ENCODE data around the gene GLTP.

Gene GLTP

DNA sequence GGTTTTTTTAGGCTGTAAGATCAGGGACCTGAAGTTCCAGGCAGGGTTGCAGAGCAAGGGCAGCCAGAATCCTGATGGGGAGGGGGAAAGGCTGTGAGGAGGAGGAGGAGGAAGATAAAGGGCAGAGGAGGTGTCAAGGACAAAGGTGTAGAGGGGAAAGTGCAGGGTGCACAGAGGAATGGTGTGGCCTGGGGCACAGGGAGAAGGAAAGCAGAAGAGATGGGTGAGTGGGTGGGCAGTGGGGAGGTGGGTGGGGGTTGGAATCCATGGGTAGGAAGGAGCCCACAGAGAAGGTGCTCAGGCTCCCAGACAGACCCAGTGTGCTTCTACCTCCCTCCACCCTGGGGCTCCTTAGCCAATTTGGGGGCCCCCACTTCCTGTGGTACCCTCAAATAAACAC is 58.4 kb downstream of the GLTP start:
- no peak for DNase-seq (ENCODE audit: low read depth in 2 of 2)

DNA sequence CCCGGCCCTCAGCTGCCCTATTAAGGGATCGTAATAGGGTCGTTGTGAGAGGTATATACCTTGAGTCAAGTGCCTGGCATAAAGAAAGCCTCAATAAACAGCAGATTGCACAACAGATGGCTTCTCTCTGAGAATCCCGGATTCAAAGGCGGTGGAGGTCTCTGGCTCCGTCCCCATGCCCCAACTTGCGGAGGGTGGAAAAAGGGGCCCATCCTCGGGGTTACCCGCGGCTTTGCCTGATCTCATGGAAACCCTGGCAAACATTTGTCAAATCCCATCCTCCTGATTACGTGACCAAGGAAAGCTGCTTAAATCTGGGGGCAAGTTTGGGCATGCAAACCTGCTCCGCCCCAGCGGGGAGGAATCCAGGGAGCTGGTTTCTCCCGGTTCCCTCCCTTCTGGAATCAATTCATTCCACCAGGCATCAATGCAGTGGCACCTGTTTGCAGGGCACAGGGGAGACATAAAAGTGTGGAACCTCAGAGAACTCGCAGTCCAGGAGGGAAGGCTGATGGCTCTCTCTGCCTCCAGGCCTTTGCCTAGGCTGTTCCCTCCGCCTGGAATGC is 59.4 kb downstream of the GLTP start:
- no peak for DNase-seq (ENCODE audit: low read depth in 2 of 2)

DNA sequence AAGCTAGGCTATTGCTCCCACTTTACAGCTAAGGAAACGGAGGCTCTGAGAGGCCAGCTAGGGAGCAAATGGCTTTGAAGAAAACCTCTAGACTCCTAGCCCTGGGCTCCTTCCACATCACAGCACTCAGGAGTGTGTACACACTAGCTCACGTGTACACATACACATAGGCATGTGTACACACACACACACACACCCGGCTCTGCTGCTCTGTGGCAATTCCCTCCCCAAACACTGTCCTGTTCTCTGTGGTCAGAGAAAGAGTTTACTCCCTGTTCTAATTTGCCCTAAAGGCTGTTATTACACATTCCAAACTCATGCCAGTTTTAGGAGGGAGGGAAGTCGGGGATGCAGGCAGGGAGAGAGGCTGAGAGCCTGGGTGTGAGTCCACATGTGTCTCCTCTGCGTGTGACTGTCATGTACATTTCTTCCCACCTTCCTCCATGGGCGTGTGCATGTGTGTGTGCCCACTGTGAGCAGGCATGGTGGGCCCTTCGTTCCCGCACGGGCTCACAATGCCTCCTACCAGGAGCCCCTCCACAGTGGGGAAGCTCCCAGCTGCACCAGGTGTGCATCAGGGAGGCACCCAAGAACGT is 61.3 kb downstream of the GLTP start:
- DNase-seq (ENCODE audit: low read depth in 2 of 2), result no peak

DNA sequence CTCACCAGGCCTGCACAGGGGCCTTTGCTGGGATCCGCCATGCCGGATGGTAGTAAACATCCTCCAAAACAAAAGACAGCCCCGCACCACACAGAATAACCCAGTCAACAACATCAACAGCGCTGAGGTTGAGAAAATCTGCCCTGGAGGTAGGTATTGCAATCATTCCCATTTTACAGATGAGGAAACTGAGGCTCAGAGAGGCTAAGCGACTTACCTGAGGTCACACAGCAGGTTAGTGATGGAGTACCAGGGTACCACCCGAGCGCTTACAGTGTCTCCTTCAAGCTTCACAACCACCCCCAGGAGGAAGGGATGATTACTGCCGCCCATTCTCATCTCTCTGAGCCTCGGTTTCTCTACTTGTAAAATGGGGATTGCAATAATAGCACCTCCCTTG is 62.1 kb downstream of the GLTP start:
- no peak for DNase-seq (ENCODE audit: low read depth in 2 of 2)

DNA sequence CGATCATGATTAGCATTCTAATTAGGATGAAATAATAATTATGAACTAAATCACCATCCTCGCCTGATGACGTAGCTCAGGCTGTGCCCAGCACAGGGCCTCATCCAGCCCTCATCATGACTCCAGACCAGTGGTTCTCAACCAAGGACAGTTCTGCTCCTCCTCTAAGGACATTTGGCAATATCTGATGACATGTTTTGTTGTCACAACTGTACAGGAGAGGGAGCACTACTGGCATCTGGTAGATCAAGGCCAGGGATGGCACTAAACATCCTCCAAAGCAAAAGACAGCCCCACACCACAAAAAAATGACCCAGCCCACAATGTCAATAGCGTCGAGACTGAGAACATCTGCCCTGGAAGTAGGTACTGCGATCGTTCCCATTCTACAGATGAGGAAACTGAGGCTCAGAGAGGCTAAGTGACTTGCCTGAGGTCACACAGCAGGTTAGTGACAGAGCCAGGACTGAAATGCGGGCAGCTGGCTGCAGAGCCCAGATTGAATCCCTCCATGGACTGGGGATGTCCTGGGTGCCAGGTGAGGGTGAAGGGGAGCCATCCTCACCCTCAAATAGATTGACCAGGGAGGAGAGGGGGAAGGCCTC is 62.6 kb downstream of the GLTP start:
- DNase-seq (ENCODE audit: low read depth in 2 of 2), result no peak

DNA sequence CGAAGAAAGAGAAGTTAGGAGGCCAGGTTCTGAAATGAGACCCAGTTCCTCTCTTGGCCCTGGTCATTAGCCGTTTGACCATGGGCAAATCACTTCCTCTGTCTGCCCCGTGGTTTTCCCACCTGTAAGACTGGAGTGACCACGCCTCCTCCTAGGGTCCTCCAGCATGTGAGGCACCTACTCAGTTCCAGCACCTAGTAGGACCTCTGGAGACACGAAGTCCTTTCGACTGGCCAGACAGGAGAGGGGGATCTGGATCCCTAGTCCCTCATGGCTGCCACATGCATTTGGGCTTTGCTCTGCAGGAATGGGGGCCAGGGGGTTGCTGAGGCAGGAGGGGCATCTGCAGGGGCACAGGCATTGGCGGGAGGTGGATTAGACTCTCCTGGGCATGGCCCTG is 63.5 kb downstream of the GLTP start:
- no peak for DNase-seq (ENCODE audit: low read depth in 2 of 2)

DNA sequence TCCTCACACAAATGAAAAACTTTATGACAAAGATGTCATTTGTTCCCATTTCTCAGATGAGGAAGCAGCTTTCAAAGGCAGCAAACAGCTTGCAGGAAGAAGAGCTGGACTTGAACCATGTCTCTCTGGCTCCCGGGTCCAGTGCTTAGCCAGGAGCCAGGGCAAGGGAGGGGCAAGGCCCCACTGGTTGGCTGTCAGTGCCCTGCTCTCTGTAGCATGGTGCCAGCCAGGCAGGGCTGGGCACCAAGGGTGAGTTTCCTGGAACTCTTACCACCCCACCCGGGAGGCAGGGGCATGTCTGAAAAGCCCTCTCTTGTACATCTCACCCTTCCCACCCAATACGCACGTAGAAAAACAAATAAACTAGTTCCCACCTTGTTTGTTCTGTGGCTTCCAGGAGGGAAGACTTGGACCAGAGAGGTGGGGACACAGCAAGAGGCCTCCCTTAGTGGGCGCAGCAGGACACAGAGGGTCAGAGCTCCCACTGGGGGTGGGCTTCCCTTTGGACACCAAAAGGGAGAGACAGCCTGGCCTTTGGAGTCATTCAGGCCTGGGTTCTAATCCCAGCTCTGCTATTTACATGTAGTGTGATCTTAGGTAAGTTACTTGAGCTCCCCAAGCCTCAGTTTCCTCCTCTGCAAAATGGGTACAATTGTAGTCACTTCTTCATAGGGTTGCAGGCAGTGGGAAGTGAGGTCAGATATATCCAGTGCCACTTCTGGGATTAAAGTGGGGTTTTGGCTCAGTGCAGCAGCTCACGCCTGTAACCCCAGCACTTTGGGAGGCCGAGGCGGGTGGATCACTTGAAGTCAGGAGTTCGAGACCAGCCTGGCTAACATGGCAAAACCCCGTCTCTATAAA is 64.4 kb downstream of the GLTP start:
- no peak for DNase-seq (ENCODE audit: low read depth in 2 of 2)

DNA sequence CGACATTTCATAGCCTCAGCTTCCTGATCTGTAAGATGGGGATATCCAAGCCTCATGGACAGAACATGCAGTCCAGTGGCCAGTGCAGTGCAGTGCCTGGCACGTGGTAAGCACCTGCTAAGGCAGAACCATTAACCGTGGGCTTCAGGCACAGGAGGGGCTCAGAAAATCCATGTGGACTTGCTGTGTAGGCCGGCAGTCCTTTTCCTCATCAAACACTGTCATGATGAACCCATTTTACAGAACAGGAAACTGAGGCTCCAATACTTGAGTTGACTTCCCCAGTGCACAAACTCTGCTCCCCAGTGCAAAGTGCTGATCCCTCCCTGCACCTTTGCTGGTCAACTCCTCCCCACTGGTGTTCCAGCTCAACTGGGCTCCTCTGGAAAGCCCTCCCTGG is 65.1 kb downstream of the GLTP start:
- no peak for DNase-seq (ENCODE audit: low read depth in 2 of 2)

DNA sequence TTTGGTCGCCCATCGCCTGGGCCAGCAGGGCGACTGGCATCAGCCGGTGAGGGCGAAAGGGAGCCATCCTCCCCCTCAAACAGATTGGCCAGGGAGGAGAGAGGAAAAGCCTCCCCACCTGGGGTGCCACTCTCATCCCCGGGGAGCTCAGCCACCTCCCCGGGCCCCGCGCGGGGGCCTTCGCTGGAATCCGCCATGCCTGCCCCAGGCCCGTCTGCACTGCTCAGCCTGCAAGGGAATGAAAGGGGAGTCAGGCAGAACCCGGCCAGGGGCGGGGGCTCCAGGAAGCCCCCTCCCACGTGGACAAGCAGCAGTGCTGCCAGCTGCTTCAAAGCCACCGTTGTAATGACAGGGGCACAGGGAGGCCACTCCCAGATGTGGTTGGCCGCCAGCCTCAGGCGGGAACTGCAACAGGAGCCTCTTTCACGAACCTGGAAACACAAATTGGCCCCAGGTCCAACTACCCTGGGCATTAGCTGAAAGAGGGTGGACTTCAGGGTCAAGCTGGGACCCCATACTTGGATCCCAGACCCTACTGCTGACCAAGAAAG is 65.7 kb downstream of the GLTP start:
- no peak for DNase-seq (ENCODE audit: low read depth in 2 of 2)

DNA sequence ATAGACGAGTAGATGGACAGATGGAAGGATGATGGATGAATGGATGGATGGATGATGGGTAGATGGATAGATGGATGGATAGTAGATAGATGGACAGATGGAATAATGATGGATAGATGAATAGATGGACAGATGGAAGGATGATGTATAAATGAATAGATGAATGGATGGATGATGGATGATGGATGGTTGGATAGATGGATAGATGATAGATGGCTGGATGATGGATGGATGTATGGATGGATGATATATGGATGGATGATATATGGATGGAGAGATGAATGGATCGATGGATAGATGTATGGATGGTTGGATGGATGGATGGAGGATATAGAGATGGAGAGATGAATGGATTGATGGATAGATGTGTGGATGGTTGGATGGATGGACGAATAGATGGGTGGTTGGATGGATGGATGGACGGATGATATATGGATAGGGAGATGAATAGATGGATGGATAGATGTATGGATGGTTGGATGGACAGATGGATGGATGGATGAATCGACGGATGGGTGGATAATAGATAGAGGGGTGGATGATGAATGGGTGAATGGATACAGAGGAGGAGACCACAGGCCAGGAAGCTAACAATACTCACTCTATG is 66.4 kb downstream of the GLTP start:
- DNase-seq (ENCODE audit: low read depth in 2 of 2), result no peak

DNA sequence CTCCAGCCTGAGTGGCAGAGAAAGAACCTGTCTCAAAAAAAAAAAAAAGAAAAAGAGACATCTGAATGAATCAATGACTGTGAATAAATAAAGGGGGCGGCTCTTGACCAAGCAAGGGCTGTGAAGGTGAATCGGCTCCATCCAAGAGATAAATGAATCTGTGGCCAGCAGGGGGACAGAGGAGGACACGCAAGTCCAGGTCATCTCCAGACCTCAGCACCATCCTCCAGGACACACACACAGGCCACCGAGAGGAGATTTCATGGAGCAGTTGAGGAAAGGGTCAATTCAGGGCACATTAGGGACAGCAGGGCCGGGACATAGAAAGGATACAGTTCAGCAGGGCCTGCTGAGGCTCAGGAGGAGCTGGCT is 68.7 kb downstream of the GLTP start:
- DNase-seq (ENCODE audit: low read depth in 2 of 2), result no peak

DNA sequence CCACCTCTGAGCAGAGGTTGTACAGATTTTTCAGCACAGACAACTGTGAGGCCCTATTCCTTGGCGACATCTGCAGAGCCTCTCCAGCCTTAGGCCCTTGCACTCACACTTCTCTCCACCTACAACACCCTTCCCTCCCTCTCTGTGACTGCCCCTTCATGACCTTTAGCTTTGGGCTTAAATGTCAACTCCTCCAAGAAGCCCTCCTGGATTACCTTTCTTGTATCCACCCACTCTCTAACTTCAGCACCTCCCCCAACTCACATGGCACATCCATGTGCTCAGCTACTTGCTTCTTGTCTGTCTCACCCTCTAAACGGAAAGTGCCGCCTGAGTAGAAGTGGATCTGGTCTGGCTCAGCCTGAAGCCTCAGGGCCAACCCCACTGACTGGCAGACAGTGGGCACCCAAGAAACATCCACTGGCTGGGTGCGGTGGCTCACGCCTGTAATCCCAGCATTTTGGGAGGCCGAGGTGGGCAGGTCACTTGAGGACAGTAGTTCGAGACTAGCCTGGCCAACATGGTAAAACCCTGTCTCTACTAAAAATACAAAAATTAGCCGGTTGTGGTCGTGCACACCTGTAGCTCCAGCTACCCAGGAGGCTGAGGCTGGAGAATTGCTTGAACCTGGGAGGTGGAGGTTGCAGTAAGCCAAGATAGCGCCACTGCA is 69.3 kb downstream of the GLTP start:
- no peak for DNase-seq (ENCODE audit: low read depth in 2 of 2)

DNA sequence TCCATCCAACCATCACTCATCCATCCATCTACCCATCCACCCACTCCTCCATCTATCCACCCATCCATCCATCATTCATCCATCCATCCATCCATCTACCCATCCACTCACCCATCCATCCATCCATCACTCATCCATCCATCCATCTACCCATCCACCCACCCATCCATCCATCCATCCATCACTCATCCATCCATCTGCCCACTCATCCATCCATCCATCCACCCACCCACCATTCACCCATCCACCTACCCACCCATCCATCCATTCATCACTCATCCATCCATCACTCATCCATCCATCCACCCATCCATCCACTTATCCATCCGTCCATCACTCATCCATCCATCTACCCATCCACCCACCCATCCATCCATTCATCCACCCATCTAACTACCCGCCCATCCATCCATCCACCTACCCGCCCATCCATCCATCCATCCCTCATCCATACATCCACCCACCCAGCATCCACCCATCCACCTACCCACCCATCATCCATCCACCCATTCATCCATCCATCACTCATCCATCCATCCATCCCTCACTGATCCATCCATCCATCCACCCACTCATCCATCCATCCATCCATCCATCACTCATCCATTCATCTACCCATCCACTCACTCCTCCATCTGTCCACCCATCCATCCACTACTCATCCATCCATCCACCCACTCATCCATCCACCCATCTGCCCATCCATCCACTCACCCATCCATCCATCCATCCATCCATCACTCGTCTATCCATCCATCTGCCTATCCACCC is 71.3 kb downstream of the GLTP start:
- no peak for DNase-seq (ENCODE audit: low read depth in 2 of 2)

DNA sequence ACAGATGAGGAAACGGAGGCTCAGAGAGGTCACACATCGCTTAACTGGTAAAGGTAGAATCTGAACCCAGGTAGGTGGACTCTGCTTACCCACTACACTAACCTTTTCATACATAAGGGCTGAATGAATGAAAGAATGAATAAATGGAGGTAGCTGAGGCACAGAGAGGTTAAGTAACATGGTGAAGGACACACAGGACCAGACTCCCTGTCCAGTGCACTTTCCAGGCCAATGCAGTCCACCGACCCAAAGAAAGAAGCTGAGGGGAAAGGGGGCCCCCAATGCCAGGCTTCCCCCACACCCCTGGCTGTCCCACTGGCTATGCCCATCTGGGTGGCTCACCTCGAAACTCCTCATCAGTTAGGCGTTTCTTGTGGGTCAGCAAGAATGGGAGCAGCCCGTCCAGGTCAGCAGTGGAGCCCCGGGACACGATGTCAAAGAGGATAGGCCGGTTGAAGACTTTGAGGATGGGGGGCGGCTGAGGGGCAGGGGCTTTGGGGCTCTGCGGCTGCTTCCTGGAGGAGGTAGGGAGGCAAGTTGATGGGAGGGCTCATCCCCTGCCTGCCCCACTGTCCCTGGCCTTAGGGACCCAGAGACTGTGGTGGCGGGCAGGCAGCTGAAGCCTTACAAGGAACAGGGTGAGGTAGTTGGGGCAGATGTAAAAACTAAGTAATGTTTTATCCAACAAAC is 72.2 kb downstream of the GLTP start:
- no peak for DNase-seq (ENCODE audit: low read depth in 2 of 2)

DNA sequence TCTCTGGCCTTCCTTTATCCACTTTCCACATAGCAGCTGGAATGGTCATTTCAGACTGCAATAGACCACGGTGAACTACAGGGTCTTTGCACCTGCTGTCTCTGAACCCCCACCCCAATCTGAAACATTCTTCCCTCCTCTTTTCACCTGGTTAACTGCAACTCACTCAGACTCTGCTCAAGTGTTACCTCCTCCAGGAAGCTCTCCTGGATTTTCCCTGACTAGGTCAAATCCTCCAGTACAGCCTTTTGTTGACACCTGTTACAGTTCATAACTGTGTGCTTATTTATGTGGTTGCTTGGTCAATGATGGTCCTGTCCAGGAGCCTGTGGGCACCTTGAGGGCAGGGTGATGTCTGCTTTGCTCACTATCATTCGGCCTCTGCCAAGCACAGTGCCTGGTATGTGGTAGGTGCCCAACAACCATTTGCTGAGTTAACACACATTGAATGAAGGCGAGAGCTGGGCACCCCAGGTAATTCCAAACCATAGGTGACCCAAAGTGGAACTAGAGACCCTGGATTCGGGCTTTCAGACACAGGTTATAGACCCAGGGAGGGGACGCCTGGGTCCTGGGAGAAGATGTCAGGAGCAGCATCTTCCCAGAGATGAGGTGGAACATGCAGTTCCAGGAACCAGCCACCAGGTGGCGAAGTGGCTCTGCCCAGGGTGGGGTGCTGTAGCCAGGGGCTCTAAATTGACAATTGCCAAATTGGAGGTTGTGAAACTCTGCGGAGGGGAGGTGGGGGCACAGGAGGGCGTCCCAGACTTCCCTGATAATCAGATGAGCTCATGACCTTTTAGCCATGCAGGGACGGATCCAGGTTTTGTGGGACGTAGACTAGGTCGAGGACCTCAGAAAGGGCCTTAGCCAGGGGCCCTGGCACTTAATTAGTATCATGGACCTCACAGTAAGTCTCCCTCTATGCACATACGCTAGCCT is 75.2 kb downstream of the GLTP start:
- peak; percentile 42 to 45 for DNase-seq (ENCODE audit: low read depth in 2 of 2)

DNA sequence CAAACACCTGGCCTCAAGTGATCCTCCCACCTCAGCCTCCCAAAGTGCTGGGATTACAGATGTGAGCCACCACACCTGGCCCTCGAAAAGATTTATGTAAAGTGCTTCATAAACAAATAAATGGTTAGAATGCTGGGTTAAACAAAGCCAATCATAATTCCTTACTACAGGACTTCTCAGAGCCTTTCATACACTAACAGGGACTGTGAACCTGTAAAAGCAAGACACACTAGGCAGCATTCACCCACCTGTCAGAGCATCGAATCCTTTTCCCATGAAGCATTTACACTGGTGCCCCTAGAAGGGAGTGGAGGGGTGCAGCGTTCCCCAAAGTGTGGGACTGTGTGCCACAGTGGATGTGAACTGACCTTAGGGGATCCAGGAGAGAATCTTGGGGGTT is 76.7 kb downstream of the GLTP start:
- no peak for DNase-seq (ENCODE audit: low read depth in 2 of 2)

DNA sequence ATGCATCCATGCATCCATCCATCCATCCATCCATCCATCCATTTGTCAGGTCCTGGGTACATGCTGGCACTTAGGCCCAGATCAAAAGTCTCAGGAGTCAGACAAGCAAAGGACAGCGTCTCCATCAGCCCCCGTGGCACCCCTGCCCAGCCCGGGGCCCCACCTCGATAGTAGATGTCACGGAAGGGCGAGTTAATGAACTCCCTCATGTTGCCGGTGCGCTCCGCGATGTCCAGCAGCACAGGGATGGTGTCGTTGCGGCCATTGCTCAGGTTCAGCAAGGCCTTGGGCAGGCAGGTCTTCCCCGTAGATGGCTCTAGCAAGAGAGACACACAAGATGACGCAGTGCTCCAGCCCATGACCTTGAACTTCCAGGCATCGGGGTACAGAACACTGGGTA is 77.5 kb downstream of the GLTP start:
- no peak for DNase-seq (ENCODE audit: low read depth in 2 of 2)

Measured in stimulated activated CD8-positive, alpha-beta memory T cell treated with anti-CD3 and anti-CD28 coated beads, Interleukin-7, amount 100 ng/mL, for 4 hours (primary cell).